HG03575 (cell line): ENCODE data around the gene PDE6B.

Experiments used
- ATAC-seq: cut with Tn5 transposase; IDR thresholded peaks from one replicate; pipeline ENCODE4 v1.9.1; 2021; ENCODE audit not compliant: unreplicated experiment, insufficient number of reproducible peaks, low FRiP score; ENCODE audit errors: extremely low read depth

Gene PDE6B

DNA sequence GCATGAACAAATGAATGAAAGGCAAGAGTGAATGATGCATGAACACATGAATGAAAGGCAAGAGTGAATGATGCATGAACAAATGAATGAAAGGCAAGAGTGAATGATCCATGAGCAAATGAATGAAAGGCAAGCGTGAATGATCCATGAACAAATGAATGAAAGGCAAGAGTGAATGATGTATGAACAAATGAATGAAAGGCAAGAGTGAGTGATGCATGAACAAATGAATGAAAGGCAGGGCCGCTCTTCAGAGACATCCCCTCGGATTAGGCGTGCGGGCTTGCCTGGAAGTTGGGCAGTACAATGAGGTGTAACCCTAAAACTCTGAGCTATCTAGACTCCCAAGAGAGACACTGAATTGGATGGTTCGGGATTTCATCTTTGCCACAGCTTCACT lies 84.0 kb downstream of the PDE6B start:
- no peak for ATAC-seq

DNA sequence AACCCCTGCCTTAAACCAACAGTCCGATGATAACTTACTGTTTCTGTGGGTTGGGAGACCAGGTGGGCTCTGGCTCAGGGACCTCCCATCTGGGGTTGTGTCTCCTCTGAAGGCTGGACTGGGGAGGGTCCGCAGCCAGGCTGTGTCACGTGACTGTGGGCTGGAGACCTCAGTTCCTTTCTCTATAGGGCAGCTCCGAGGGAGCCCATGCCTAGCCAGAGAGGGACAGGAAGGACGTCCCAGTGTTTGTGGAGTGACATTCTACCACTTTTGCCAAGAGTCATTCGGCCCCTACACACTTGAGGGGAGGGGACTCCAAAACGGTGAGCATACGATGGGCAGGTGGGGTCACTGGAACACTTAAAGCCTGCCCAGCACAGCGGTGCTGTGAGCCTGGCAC lies 84.7 kb downstream of the PDE6B start:
- no peak for ATAC-seq

DNA sequence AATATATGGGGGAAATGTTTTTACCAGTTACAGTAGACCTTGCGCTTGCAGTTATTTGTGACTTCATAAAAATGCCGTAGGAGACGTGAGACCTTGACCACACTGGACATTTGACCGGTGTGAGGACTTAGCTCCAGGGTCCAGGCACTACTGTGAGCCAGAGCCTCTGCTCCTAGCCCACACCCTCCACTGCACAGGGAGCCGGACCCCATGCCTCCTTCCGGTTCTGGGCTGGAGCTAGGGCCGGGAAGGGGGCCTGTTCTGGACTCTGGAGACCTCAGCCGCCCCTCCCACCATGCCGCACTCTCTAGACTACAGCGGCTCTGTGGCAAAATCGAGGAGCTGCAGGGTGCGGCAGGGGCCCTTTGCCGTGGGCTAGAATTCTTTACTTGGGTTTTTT lies 85.5 kb downstream of the PDE6B start:
- ATAC-seq: no peak

DNA sequence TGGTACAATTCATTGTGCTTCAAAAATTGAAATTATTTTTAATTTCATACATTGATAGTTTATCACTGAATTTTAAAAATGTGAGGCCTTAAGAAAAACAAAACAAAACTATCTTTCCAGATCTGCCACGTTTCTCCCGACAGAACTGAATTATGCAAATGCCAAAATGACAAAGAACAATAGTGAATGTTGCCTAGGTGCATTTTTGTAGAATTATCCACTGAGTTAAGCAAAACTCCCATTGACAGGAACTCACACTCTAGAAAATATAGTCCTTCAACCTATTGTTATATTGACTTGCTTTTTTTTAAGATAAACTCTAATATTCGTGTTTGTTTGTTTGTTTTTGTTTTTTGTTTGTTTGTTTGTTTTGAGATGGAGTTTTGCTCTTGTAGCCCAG lies 86.7 kb downstream of the PDE6B start:
- no peak for ATAC-seq

DNA sequence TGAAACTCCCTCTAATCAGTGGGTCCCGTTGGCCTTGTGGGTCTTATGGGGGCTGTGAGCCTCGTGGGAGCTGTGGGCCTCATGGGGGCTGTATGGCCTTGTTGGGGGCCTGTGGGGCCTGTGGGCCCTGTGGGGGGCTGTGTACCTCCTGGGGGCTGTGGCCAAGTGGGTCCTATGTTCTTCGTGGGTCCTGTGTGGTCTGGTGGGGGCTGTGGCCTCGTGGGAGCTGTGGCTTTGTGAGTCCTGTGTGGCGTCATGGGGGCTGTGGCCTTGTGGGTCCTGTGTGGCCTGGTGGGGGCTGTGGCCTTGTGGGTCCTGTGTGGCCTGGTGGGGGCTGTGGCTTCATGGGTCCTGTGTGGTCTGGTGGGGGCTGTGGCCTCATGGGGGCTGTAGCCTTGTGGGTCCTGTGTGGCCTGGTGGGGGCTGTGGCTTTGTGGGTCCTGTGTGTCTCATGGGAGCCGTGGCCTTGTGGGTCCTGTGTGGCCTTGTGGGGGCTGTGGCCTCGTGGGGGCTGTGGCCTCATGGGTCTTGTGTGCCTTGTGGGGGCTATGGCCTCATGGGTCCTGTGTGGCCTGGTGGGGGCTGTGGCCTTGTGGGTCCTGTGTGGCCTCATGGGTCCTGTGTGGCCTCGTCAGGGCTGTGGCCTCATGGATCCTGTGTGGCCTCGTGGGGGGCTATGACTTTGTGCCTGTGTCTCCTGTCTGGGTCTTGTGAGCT lies 87.7 kb downstream of the PDE6B start:
- ATAC-seq: no peak

DNA sequence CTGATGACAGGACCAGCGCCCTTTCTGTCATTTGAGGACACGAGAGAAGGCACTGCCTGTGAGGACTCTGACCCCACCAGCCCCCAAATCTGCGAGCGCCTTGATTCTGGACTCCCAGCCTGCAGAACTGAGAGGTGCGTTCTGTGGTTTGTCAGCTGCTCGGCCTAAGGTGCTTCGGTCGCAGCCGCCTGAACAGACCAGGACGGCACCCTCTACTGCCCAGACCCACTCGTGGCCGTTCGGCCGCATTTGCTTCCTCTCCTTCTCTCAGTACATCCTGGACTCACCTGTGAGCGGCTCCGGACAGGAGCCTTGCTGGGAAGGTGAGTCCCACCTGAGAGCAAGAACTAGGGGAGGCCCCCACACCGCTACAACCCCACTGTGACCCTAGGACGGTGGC lies 88.7 kb downstream of the PDE6B start:
- ATAC-seq: no peak

DNA sequence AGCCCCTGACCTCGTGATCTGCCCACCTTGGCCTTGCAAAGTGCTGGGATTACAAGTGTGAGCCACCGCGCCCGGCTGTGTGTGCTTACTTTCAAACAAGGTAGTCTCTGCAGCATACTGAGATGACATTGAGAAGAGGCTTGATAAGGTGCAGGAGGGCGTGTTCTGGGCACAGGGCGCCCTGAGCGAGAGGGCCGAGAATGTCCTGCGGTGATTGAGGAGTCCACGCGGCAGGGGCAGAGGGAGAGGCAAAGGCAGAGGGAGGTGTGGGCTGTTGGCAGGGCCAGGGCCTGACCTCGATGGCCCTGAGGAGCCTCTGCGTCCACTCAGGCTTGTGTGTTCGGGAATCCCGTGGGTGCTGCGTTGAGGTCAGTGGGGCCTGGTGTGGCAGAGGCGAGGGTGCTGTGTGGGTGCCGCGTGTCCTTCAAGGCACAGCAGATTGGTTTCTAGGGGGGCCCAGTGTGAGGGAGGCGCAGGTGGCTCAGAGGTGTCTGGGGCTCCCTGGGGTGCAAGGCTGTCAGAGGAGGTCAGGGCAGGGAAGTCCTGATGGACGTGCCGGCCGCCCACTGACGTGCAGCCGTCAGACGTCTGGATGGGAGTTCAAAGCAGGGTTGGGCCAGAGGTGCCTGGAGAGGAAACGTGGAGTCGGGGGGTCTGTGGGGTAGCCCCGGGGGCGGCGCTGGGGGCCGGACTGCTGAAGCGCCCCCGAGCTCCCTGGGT lies 92.4 kb downstream of the PDE6B start:
- no peak for ATAC-seq

DNA sequence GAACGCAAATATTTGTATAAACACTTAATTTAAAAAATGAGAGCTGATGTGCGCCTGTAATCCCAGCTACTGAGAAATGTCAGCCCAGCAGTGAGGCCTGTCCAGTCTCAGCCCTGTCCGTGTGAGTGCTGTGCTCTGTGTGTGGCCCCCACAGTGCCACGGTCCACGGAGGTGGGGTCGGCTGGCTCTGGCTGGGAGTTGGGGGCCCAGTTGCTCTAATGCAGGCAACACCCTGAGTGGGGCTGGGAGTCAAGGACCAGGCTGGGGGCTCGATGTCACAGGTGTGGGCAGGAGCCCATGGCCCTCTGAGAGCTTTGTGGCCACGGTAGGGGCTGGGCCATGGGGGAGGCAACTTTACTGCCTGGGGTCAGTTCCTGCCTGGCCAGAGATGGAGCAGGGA lies 93.1 kb downstream of the PDE6B start:
- no peak for ATAC-seq
